GM12878 (cell line): ENCODE data around the gene LEKR1. TPM values are rescaled to one million over a fixed set of nuclear protein-coding genes. Genes with fewer than 3 reads are reported as not detected.

Experiments used
- ATAC-seq: fragments of 200-7000 bp; cut with Tn5 transposase; 3 replicates; pipeline ENCODE4 v1.9.1; 2020; ENCODE audit warnings: mild to moderate bottlenecking, moderate library complexity
- BruUV-seq: library from RNA; stranded (reverse); fragments of 400-500 nt; replicated peaks from 2 replicates; lab custom pipeline; 2021; lab: Mats Ljungman, UMichigan
- CTCF ChIA-PET: fragments of 300-600 bp; sonication (Branson Sonifier 250); formaldehyde crosslinking; extraction: SDS; loops from one replicate; lab custom pipeline; 2021; ENCODE audit warnings: inconsistent platforms; lab: Yijun Ruan, JAX
- POLR2A ChIA-PET: fragments of 350-600 bp; formaldehyde crosslinking; extraction: SDS; loops from one replicate; lab custom pipeline; 2021; ENCODE audit warnings: inconsistent platforms; lab: Charles Lee
- RAD21 ChIA-PET: fragments of 300-600 bp; sonication (Branson Sonifier 250); formaldehyde crosslinking; loops from one replicate; lab custom pipeline; 2023; ENCODE audit warnings: antibody characterized with exemption; ENCODE audit not compliant: unreplicated experiment; lab: Charles Lee
- SMC1A ChIA-PET: fragments of 300-600 bp; sonication (Branson Sonifier 250); formaldehyde crosslinking; loops from one replicate; lab custom pipeline; 2023; ENCODE audit not compliant: unreplicated experiment, uncharacterized antibody; lab: Charles Lee
- DNase-seq: peaks from one replicate; pipeline ENCODE4 v3.0.0-alpha.2; 2011; ENCODE audit warnings: low read depth, low spot score
- FAIRE-seq: peaks from 3 replicates; lab custom pipeline; 2011; peaks lifted over from hg19 to GRCh38; lab: Jason Lieb, UNC
- H2AFZ ChIP-seq: 2 replicates; pipeline ENCODE4 v1.6.0; 2011; ENCODE audit warnings: low read depth, low read length, control low read depth; ENCODE audit not compliant: control insufficient read depth
- H3K27ac ChIP-seq: 2 replicates; pipeline ENCODE4 v1.5.1; 2011; ENCODE audit warnings: control low read depth; ENCODE audit not compliant: control insufficient read depth, insufficient read depth
- H3K27me3 ChIP-seq, 2 experiments: replicated peaks in 1 of 2; 2 replicates each; pipeline versions ENCODE4 v1.6.0 to v1.6.1; 2011; ENCODE audit warnings: low read length in 1 of 2; ENCODE audit not compliant: control insufficient read depth in 2 of 2, insufficient read depth in 2 of 2
- H3K36me3 ChIP-seq, 2 experiments: 2 replicates each; pipeline ENCODE4 v1.5.1; 2011; ENCODE audit warnings: low read length in 1 of 2; ENCODE audit not compliant: control insufficient read depth in 2 of 2, insufficient read depth in 2 of 2
- H3K4me1 ChIP-seq: 2 replicates; pipeline ENCODE4 v1.6.1; 2011; ENCODE audit warnings: mild to moderate bottlenecking, low read length, moderate library complexity, mixed read lengths; ENCODE audit not compliant: control insufficient read depth, insufficient read depth
- H3K4me2 ChIP-seq: 2 replicates; pipeline ENCODE4 v1.6.0; 2011; ENCODE audit warnings: control low read depth; ENCODE audit not compliant: control insufficient read depth, insufficient read depth
- H3K4me3 ChIP-seq: fragments of 200-600 bp; sonication (generic); 2 replicates; pipeline ENCODE4 v1.5.1; 2016
- H3K79me2 ChIP-seq: 2 replicates; pipeline ENCODE4 v1.6.0; 2011; ENCODE audit warnings: low read length; ENCODE audit not compliant: control insufficient read depth, insufficient read depth
- H3K9ac ChIP-seq: 2 replicates; pipeline ENCODE4 v1.8.0; 2011; ENCODE audit warnings: low read length, control low read depth, mixed read lengths; ENCODE audit not compliant: control insufficient read depth, insufficient read depth
- H3K9me3 ChIP-seq: replicated peaks from 3 replicates; pipeline ENCODE4 v1.5.1; 2011; ENCODE audit warnings: mild to moderate bottlenecking, low read length; ENCODE audit not compliant: control insufficient read depth, insufficient read depth
- H4K20me1 ChIP-seq: 2 replicates; pipeline ENCODE4 v1.6.0; 2011; ENCODE audit not compliant: control insufficient read depth, insufficient read depth
- BMI1 ChIP-seq: fragments of 450-650 bp; IDR thresholded peaks from 2 replicates; pipeline ENCODE4 v1.6.1; 2016; ENCODE audit warnings: mild to moderate bottlenecking, moderate library complexity, borderline replicate concordance
- IKZF1 ChIP-seq: fragments of 450-650 bp; conservative IDR thresholded peaks from 2 replicates; pipeline ENCODE4 v1.6.1; 2017; ENCODE audit warnings: antibody characterized with exemption, mild to moderate bottlenecking
- NBN ChIP-seq: fragments of 450-650 bp; IDR thresholded peaks from 2 replicates; pipeline ENCODE4 v1.6.1; 2016
- NRF1 ChIP-seq: conservative IDR thresholded peaks from 2 replicates; pipeline ENCODE4 v1.6.1; 2011; ENCODE audit warnings: mild to moderate bottlenecking, low read depth, low read length, improper control_type of control experiment
- PAX8 ChIP-seq: fragments of 450-650 bp; IDR thresholded peaks from 2 replicates; pipeline ENCODE4 v1.6.1; 2017; ENCODE audit warnings: mild to moderate bottlenecking, moderate library complexity
- POLR2A ChIP-seq: IDR thresholded peaks from 2 replicates; pipeline ENCODE4 v1.6.1; 2011; ENCODE audit warnings: low read depth, mild to moderate bottlenecking, low read length
- RAD21 ChIP-seq: IDR thresholded peaks from 2 replicates; pipeline ENCODE4 v1.6.1; 2011; ENCODE audit warnings: mild to moderate bottlenecking, low read depth, low read length, moderate library complexity; ENCODE audit not compliant: insufficient read depth
- REST ChIP-seq: IDR thresholded peaks from 2 replicates; pipeline ENCODE4 v1.6.1; 2012; ENCODE audit warnings: mild to moderate bottlenecking, low read depth, low read length
- SIN3A ChIP-seq: IDR thresholded peaks from 2 replicates; pipeline ENCODE4 v1.6.1; 2012; ENCODE audit warnings: low read depth, low read length, improper control_type of control experiment
- SIX5 ChIP-seq: IDR thresholded peaks from 2 replicates; pipeline ENCODE4 v1.6.1; 2011; ENCODE audit warnings: mild to moderate bottlenecking, low read depth, low read length, moderate library complexity; ENCODE audit not compliant: severe bottlenecking
- SREBF1 ChIP-seq: IDR thresholded peaks from 2 replicates; pipeline ENCODE4 v1.6.1; 2012; ENCODE audit warnings: mild to moderate bottlenecking, low read length
- USF1 ChIP-seq: IDR thresholded peaks from 2 replicates; pipeline ENCODE4 v1.6.1; 2011; ENCODE audit warnings: borderline replicate concordance, low read depth, mild to moderate bottlenecking, moderate library complexity, mixed read lengths, low read length; ENCODE audit not compliant: insufficient read depth; ENCODE audit errors: extremely low read length
- WGBS: methylation state at CpG from one replicate; pipeline ENCODE4 v1.1.6; 2016; ENCODE audit warnings: low lambda C conversion rate; ENCODE audit not compliant: insufficient replicate concordance, insufficient coverage; ENCODE audit errors: missing lambda C conversion rate; 5-methylcytosine and 5-hydroxymethylcytosine counted together
- in situ Hi-C: fragments of 300-500 bp; cut with MboI; formaldehyde crosslinking; loops from 9 replicates; pipeline ENCODE4 v1.14.3; 2018; ENCODE audit warnings: mixed read lengths
- intact Hi-C: fragments of 100-400 bp; cut with micrococcal nuclease; formaldehyde crosslinking; loops from one replicate; pipeline ENCODE4 v1.14.2; 2022; ENCODE audit not compliant: unreplicated experiment
- polyA plus RNA-seq, 11 experiments: library from polyadenylated mRNA; depleted of rRNA in 4 of 11; unstranded in 6 of 11; stranded (reverse) in 5 of 11; fragments of >200 nt; fragmentation: Nextera tagmentation in 4 of 11; fragmentation: Illumina TruSeq in 1 of 11; extraction: Ambion mirVana in 4 of 11; extraction: Trizol in 1 of 11; gene quantifications; 1 replicate in 1 of 11; 2 replicates in 10 of 11; pipeline versions ENCODE4 v1.2.1 to v1.2.3, GENCODE V29; 2011 to 2016; ENCODE audit warnings: inconsistent platforms in 2 of 11, missing spikeins in 2 of 11, low read depth in 1 of 11
- total RNA-seq, 4 experiments: library from RNA; depleted of rRNA in 3 of 4; stranded (reverse); fragments of >200 nt in 3 of 4; fragmentation: Illumina TruSeq in 1 of 4; extraction: Trizol in 1 of 4; gene quantifications; 2 replicates each; pipeline versions ENCODE4 v1.2.1 to v1.2.3, GENCODE V29; 2013 to 2021

Gene LEKR1
- total and polyA plus RNA-seq, 10 of the 15 experiments (the other 5 are each of a cell fraction or from before 2014, with no cell fraction given): 0.48 to 3.2 (median 1.3) TPM

GRCh38 chr3:157029365-157029790 is 203.2 kb downstream of the LEKR1 start (continued):
- no peak for TF ChIP-seq SIN3A

GRCh38 chr3:157030712-157031111 is 204.6 kb downstream of the LEKR1 start:
- Histone ChIP-seq H3K27ac (no peak overlapping the region), H3K4me1 (no peaks in the 10 kb centered on the region), H3K4me2 (no peak overlapping the region), H3K9me3 (no peaks in the 10 kb centered on the region; the same call in 2 of the 3 replicates), H3K36me3 (no peaks in the 10 kb centered on the region), H3K79me2 (no peaks in the 10 kb centered on the region), H3K4me3 (no peak overlapping the region), H4K20me1 (no peaks in the 10 kb centered on the region), H3K9ac (no peak overlapping the region), H2AFZ (no peak overlapping the region), H3K27me3 (no peaks in the 10 kb centered on the region)
- intact Hi-C loops (no loop called here), in situ Hi-C loops (no loop called here)
- POLR2A ChIA-PET: no interaction called here
- no TSS peak for BruUV-seq
- 84% methylated on average over 4 of the region's 4 CpGs for WGBS
- DNase-seq: no peak
- CTCF ChIA-PET: interaction anchor here (1.4 kb wide), 1 partner anchor 50 kb away, joined by 5 read pairs; no protein-coding TSS in a partner anchor
- no peak for TF ChIP-seq POLR2A
- TF ChIP-seq RAD21: no peak
- no peak for TF ChIP-seq BMI1
- TF ChIP-seq USF1: no peak
- no peak for TF ChIP-seq SREBF1
- TF ChIP-seq NBN: no peak
- TF ChIP-seq NRF1: no peak
- TF ChIP-seq PAX8: no peak
- no peak for TF ChIP-seq SIX5
- TF ChIP-seq REST: no peak
- no peak for TF ChIP-seq IKZF1
- RAD21 ChIA-PET: interaction anchor here (1.6 kb wide), 1 partner anchor 52 kb away, joined by 6 read pairs; no protein-coding TSS in a partner anchor
- SMC1A ChIA-PET: interaction anchor here (0.8 to 1.5 kb wide), 2 partner anchors 17 to 22 kb away, joined by 3 to 6 read pairs; no protein-coding TSS in a partner anchor
- no peak for ATAC-seq
- no peak for FAIRE-seq
